GM12878 (cell line): ENCODE results near the gene DOCK1. TPM values are rescaled to one million over a fixed set of nuclear protein-coding genes. Genes with fewer than 3 reads are reported as not detected.

Experiments
- ATAC-seq: fragments of 200-7000 bp; cut with Tn5 transposase; 3 replicates; pipeline ENCODE4 v1.9.1; 2020; ENCODE audit warnings: mild to moderate bottlenecking, moderate library complexity
- BruUV-seq: library from RNA; stranded (reverse); fragments of 400-500 nt; replicated peaks from 2 replicates; lab custom pipeline; 2021; lab: Mats Ljungman, UMichigan
- CTCF ChIA-PET: fragments of 300-600 bp; sonication (Branson Sonifier 250); formaldehyde crosslinking; extraction: SDS; loops from one replicate; lab custom pipeline; 2021; ENCODE audit warnings: inconsistent platforms; lab: Yijun Ruan, JAX
- POLR2A ChIA-PET: fragments of 350-600 bp; formaldehyde crosslinking; extraction: SDS; loops from one replicate; lab custom pipeline; 2021; ENCODE audit warnings: inconsistent platforms; lab: Charles Lee
- RAD21 ChIA-PET: fragments of 300-600 bp; sonication (Branson Sonifier 250); formaldehyde crosslinking; loops from one replicate; lab custom pipeline; 2023; ENCODE audit warnings: antibody characterized with exemption; ENCODE audit not compliant: unreplicated experiment; lab: Charles Lee
- SMC1A ChIA-PET: fragments of 300-600 bp; sonication (Branson Sonifier 250); formaldehyde crosslinking; loops from one replicate; lab custom pipeline; 2023; ENCODE audit not compliant: unreplicated experiment, uncharacterized antibody; lab: Charles Lee
- DNase-seq: peaks from one replicate; pipeline ENCODE4 v3.0.0-alpha.2; 2011; ENCODE audit warnings: low read depth, low spot score
- FAIRE-seq: peaks from 3 replicates; lab custom pipeline; 2011; peaks lifted over from hg19 to GRCh38; lab: Jason Lieb, UNC
- H2AFZ ChIP-seq: 2 replicates; pipeline ENCODE4 v1.6.0; 2011; ENCODE audit warnings: low read depth, low read length, control low read depth; ENCODE audit not compliant: control insufficient read depth
- H3K27ac ChIP-seq: 2 replicates; pipeline ENCODE4 v1.5.1; 2011; ENCODE audit warnings: control low read depth; ENCODE audit not compliant: control insufficient read depth, insufficient read depth
- H3K27me3 ChIP-seq, 2 experiments: replicated peaks in 1 of 2; 2 replicates each; pipeline versions ENCODE4 v1.6.0 to v1.6.1; 2011; ENCODE audit warnings: low read length in 1 of 2; ENCODE audit not compliant: control insufficient read depth in 2 of 2, insufficient read depth in 2 of 2
- H3K36me3 ChIP-seq, 2 experiments: 2 replicates each; pipeline ENCODE4 v1.5.1; 2011; ENCODE audit warnings: low read length in 1 of 2; ENCODE audit not compliant: control insufficient read depth in 2 of 2, insufficient read depth in 2 of 2
- H3K4me1 ChIP-seq: 2 replicates; pipeline ENCODE4 v1.6.1; 2011; ENCODE audit warnings: mild to moderate bottlenecking, low read length, moderate library complexity, mixed read lengths; ENCODE audit not compliant: control insufficient read depth, insufficient read depth
- H3K4me2 ChIP-seq: 2 replicates; pipeline ENCODE4 v1.6.0; 2011; ENCODE audit warnings: control low read depth; ENCODE audit not compliant: control insufficient read depth, insufficient read depth
- H3K4me3 ChIP-seq: fragments of 200-600 bp; sonication (generic); 2 replicates; pipeline ENCODE4 v1.5.1; 2016
- H3K79me2 ChIP-seq: 2 replicates; pipeline ENCODE4 v1.6.0; 2011; ENCODE audit warnings: low read length; ENCODE audit not compliant: control insufficient read depth, insufficient read depth
- H3K9ac ChIP-seq: 2 replicates; pipeline ENCODE4 v1.8.0; 2011; ENCODE audit warnings: low read length, control low read depth, mixed read lengths; ENCODE audit not compliant: control insufficient read depth, insufficient read depth
- H3K9me3 ChIP-seq: replicated peaks from 3 replicates; pipeline ENCODE4 v1.5.1; 2011; ENCODE audit warnings: mild to moderate bottlenecking, low read length; ENCODE audit not compliant: control insufficient read depth, insufficient read depth
- H4K20me1 ChIP-seq: 2 replicates; pipeline ENCODE4 v1.6.0; 2011; ENCODE audit not compliant: control insufficient read depth, insufficient read depth
- ATF2 ChIP-seq: IDR thresholded peaks from 2 replicates; pipeline ENCODE4 v1.6.1; 2012; ENCODE audit warnings: low read length, inconsistent platforms
- BRCA1 ChIP-seq: IDR thresholded peaks from 2 replicates; pipeline ENCODE4 v1.6.1; 2011; ENCODE audit warnings: low read depth, low read length, improper control_type of control experiment
- CHD1 ChIP-seq: IDR thresholded peaks from 2 replicates; pipeline ENCODE4 v1.6.1; 2012; ENCODE audit warnings: low read depth, low read length, improper control_type of control experiment
- CHD2 ChIP-seq: IDR thresholded peaks from 2 replicates; pipeline ENCODE4 v1.6.1; 2011; ENCODE audit warnings: low read depth, low read length, improper control_type of control experiment, borderline replicate concordance
- EED ChIP-seq: sonication (generic); IDR thresholded peaks from 2 replicates; pipeline ENCODE4 v1.6.1; 2016; ENCODE audit warnings: antibody characterized with exemption, low read depth
- GABPA ChIP-seq: IDR thresholded peaks from 2 replicates; pipeline ENCODE4 v1.6.1; 2014; ENCODE audit warnings: antibody characterized with exemption, low read depth, mild to moderate bottlenecking, inconsistent platforms
- PRDM15 ChIP-seq: fragments of 450-650 bp; formaldehyde crosslinking; IDR thresholded peaks from 2 replicates; pipeline ENCODE4 v1.4.0; 2020; ENCODE audit warnings: mild to moderate bottlenecking, moderate library complexity
- SMC3 ChIP-seq: IDR thresholded peaks from 2 replicates; pipeline ENCODE4 v1.6.1; 2011; ENCODE audit warnings: low read length, improper control_type of control experiment, borderline replicate concordance
- SUZ12 ChIP-seq: fragments of 200-600 bp; sonication (generic); IDR thresholded peaks from one replicate; pipeline ENCODE4 v1.6.1; 2018; ENCODE audit warnings: antibody characterized with exemption, mild to moderate bottlenecking; ENCODE audit not compliant: unreplicated experiment
- TCF12 ChIP-seq: IDR thresholded peaks from 2 replicates; pipeline ENCODE4 v1.6.1; 2011; ENCODE audit warnings: low read depth, mild to moderate bottlenecking, low read length
- ZNF207 ChIP-seq: fragments of 450-650 bp; IDR thresholded peaks from 2 replicates; pipeline ENCODE4 v1.6.1; 2014; ENCODE audit warnings: antibody characterized with exemption, mild to moderate bottlenecking, borderline replicate concordance
- WGBS: methylation state at CpG from one replicate; pipeline ENCODE4 v1.1.6; 2016; ENCODE audit warnings: low lambda C conversion rate; ENCODE audit not compliant: insufficient replicate concordance, insufficient coverage; ENCODE audit errors: missing lambda C conversion rate; 5-methylcytosine and 5-hydroxymethylcytosine counted together
- in situ Hi-C: fragments of 300-500 bp; cut with MboI; formaldehyde crosslinking; loops from 9 replicates; pipeline ENCODE4 v1.14.3; 2018; ENCODE audit warnings: mixed read lengths
- intact Hi-C: fragments of 100-400 bp; cut with micrococcal nuclease; formaldehyde crosslinking; loops from one replicate; pipeline ENCODE4 v1.14.2; 2022; ENCODE audit not compliant: unreplicated experiment
- polyA plus RNA-seq, 11 experiments: library from polyadenylated mRNA; depleted of rRNA in 4 of 11; unstranded in 6 of 11; stranded (reverse) in 5 of 11; fragments of >200 nt; fragmentation: Nextera tagmentation in 4 of 11; fragmentation: Illumina TruSeq in 1 of 11; extraction: Ambion mirVana in 4 of 11; extraction: Trizol in 1 of 11; gene quantifications; 1 replicate in 1 of 11; 2 replicates in 10 of 11; pipeline versions ENCODE4 v1.2.1 to v1.2.3, GENCODE V29; 2011 to 2016; ENCODE audit warnings: inconsistent platforms in 2 of 11, missing spikeins in 2 of 11, low read depth in 1 of 11
- total RNA-seq, 4 experiments: library from RNA; depleted of rRNA in 3 of 4; stranded (reverse); fragments of >200 nt in 3 of 4; fragmentation: Illumina TruSeq in 1 of 4; extraction: Trizol in 1 of 4; gene quantifications; 2 replicates each; pipeline versions ENCODE4 v1.2.1 to v1.2.3, GENCODE V29; 2013 to 2021
- TF ChIP-seq, protein P1 (sequence below): fragments of 450-650 bp; IDR thresholded peaks from 2 replicates; pipeline ENCODE4 v1.6.1; 2018; ENCODE audit warnings: borderline replicate concordance, mild to moderate bottlenecking; ENCODE audit not compliant: partially characterized antibody

The DOCK1 gene
- total and polyA plus RNA-seq, 10 of the 15 experiments (the other 5 are each of a cell fraction or from before 2014, with no cell fraction given) = 0.05 to 0.18 TPM; not detected in 8

DNA sequence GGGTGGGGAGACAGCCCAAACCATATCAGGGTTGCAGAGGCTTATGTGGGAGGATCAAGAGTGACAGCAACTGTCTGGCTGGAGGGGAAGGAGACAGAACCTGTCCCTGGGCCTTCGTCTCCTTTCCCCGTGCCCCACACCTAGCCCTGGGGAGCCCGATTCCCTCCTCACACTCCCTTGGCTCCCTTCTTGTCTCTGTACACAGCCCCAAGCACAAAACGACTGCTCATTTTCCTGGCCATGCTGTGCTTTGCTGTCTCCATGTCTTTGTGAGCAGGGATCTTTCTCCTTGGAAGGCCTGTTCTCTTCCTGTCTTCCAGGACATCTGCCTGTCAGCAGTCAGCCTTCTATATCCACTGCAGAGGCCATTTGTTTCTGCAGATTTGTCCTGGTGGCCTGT, 177.4 kb downstream of the DOCK1 start:
- in situ Hi-C loops (no loop called here), intact Hi-C loops (no loop called here)
- FAIRE-seq = no peak
- CTCF ChIA-PET = no interaction called here
- no peak overlapping the region for H2AFZ ChIP-seq
- no peaks in the 10 kb centered on the region for H3K27me3 ChIP-seq
- no peaks in the 10 kb centered on the region; the same call in 2 of the 3 replicates for H3K9me3 ChIP-seq
- POLR2A ChIA-PET = no interaction called here
- no peaks in the 10 kb centered on the region for H3K36me3 ChIP-seq
- SMC1A ChIA-PET = no interaction called here
- H3K4me2 ChIP-seq = no peak overlapping the region
- no peak overlapping the region for H3K27ac ChIP-seq
- no peaks in the 10 kb centered on the region for H3K4me1 ChIP-seq
- no peaks in the 10 kb centered on the region for H4K20me1 ChIP-seq
- no peak overlapping the region for H3K4me3 ChIP-seq
- BruUV-seq = no TSS peak
- no peak for ATAC-seq
- no peak for TF ChIP-seq SMC3
- TF ChIP-seq, protein P1, sequence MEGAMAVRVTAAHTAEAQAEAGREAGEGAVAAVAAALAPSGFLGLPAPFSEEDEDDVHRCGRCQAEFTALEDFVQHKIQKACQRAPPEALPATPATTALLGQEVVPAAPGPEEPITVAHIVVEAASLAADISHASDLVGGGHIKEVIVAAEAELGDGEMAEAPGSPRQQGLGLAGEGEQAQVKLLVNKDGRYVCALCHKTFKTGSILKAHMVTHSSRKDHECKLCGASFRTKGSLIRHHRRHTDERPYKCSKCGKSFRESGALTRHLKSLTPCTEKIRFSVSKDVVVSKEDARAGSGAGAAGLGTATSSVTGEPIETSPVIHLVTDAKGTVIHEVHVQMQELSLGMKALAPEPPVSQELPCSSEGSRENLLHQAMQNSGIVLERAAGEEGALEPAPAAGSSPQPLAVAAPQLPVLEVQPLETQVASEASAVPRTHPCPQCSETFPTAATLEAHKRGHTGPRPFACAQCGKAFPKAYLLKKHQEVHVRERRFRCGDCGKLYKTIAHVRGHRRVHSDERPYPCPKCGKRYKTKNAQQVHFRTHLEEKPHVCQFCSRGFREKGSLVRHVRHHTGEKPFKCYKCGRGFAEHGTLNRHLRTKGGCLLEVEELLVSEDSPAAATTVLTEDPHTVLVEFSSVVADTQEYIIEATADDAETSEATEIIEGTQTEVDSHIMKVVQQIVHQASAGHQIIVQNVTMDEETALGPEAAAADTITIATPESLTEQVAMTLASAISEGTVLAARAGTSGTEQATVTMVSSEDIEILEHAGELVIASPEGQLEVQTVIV = no peak
- TF ChIP-seq BRCA1 = no peak
- no peak for TF ChIP-seq ATF2
- no peak for TF ChIP-seq ZNF207
- TF ChIP-seq SUZ12 = no peak
- no peak for TF ChIP-seq EED
- no peak for TF ChIP-seq GABPA
- TF ChIP-seq PRDM15 (CRISPR knock-in tag) = no peak
- TF ChIP-seq CHD2 = no peak
- no peak for TF ChIP-seq CHD1
- TF ChIP-seq TCF12 = no peak
- TF ChIP-seq, all 136 proteins: peak for 0
- RAD21 ChIA-PET = no interaction called here
- Histone ChIP-seq H3K79me2 (no peaks in the 10 kb centered on the region), H3K9ac (no peak overlapping the region)
- no peak for DNase-seq
- WGBS = 0% methylated on average over 4 of the region's 4 CpGs
